Adrenal gland (tissue), 5 donors: ENCODE results near the gene MACROD2.

ENCODE experiments used
- CTCF ChIP-seq, 6 experiments: fragments of 450-650 bp in 4 of 6; fragments of 200-600 bp in 2 of 6; sonication (generic) in 1 of 6; IDR thresholded peaks; 1 replicate in 5 of 6; 2 replicates in 1 of 6; pipeline versions ENCODE4 v1.5.1 to v1.8.0; 2016 to 2021; ENCODE audit warnings: antibody characterized with exemption in 6 of 6, mild to moderate bottlenecking in 2 of 6, moderate library complexity in 1 of 6
- POLR2A ChIP-seq, 2 donors: fragments of 450-650 bp; IDR thresholded peaks; one replicate each; pipeline ENCODE4 v1.6.1; 2017; ENCODE audit warnings: antibody characterized with exemption in 2 of 2, mild to moderate bottlenecking in 2 of 2, moderate library complexity in 1 of 2
- donor health status: DM: no; HTN: no; CAD: no.

GRCh38 chr20:14637441-14637840 is 642.1 kb downstream of the MACROD2 start:
- TF ChIP-seq POLR2A (IDR thresholded peaks at IDR 0.05) (no peak), CTCF (IDR thresholded peaks at IDR 0.05) (no peak)
